ENCODE results near the gene RSU1.

- TF ChIP-seq CTCF (IDR thresholded peaks at IDR 0.05) (no peak), POLR2A (IDR thresholded peaks at IDR 0.05) (no peak), EP300 (IDR thresholded peaks at IDR 0.05) (no peak)
Measured at GRCh38 chr10:16597656-16598055, 219.6 kb downstream of the RSU1 start.
